ENCODE results near the gene XYLB. TPM values are rescaled to one million over a fixed set of nuclear protein-coding genes. Genes with fewer than 3 reads are reported as not detected.

The XYLB gene
- total RNA-seq, 2 donors from 2014 or later = 7.8 to 49.8 TPM

DNA sequence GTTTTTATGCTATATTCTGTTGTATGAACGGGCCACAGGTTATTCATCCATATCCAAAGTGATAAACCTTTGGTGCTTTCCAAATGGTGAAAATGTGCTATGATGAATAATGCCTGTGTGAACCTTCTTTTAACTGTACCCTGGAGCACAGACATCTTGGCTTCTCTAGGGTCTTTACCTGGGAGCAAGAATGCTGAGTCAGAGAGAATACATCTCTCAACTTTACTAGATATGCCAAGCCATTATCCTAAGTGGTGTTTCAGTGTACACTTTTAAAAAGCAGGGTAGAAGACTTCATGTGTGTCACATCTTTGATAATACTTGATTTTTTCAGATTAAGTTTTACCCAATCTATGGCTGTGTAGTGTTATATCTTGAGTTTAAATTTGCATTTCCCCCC lies 23.5 kb upstream of the XYLB start:
- no peak overlapping the region for H3K27ac ChIP-seq
- no peaks in the 10 kb centered on the region for H3K9me3 ChIP-seq
- H3K27me3 ChIP-seq = no peaks in the 10 kb centered on the region
- no peaks in the 10 kb centered on the region for H3K4me1 ChIP-seq
- no peaks in the 10 kb centered on the region for H3K36me3 ChIP-seq (replicated peaks in 1 of 2; ENCODE audit: insufficient read depth in 1 of 2, low read depth in 2 of 2)
- ATAC-seq (no peak), DNase-seq (no peak)
- no peak for TF ChIP-seq POLR2A (IDR thresholded peaks at IDR 0.05)
- TF ChIP-seq, protein P1, sequence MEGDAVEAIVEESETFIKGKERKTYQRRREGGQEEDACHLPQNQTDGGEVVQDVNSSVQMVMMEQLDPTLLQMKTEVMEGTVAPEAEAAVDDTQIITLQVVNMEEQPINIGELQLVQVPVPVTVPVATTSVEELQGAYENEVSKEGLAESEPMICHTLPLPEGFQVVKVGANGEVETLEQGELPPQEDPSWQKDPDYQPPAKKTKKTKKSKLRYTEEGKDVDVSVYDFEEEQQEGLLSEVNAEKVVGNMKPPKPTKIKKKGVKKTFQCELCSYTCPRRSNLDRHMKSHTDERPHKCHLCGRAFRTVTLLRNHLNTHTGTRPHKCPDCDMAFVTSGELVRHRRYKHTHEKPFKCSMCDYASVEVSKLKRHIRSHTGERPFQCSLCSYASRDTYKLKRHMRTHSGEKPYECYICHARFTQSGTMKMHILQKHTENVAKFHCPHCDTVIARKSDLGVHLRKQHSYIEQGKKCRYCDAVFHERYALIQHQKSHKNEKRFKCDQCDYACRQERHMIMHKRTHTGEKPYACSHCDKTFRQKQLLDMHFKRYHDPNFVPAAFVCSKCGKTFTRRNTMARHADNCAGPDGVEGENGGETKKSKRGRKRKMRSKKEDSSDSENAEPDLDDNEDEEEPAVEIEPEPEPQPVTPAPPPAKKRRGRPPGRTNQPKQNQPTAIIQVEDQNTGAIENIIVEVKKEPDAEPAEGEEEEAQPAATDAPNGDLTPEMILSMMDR (IDR thresholded peaks at IDR 0.05) = no peak
- intact Hi-C loops (cut with DNase I) = no loop called here
- 92 to 93% methylated on average over 1 of the region's 1 CpG for WGBS, 2 donors
- no peak overlapping the region for H3K4me3 ChIP-seq

DNA sequence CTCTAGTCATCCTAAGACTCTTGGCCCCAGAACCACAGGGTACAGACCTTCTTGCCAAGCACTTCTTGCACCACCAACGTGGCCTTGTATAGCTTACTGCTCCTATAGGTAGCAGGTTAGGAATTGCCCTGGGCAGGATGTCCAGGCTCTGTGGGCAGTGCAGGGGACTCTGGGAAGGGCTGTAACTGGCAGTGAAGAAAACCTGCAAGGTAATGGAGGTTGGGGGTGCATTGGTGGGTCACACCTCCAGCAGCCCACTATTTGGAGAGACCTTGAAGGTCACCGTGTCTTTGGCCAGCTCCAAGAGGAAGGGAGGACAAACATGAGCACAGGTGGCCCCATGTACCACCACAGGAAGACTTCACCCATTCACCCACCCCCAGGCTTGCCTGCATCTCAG lies 21.3 kb upstream of the XYLB start:
- WGBS, 2 donors = 58 to 60% methylated on average over 2 of the region's 2 CpGs
- intact Hi-C loops (cut with DNase I) = no loop called here
- H3K27ac ChIP-seq = no peak overlapping the region
- TF ChIP-seq, protein P1 (IDR thresholded peaks at IDR 0.05) = no peak
- TF ChIP-seq POLR2A (IDR thresholded peaks at IDR 0.05) = no peak
- no peaks in the 10 kb centered on the region for H3K9me3 ChIP-seq
- H3K27me3 ChIP-seq = no peaks in the 10 kb centered on the region
- H3K4me3 ChIP-seq = no peak overlapping the region
- no peaks in the 10 kb centered on the region for H3K4me1 ChIP-seq
- DNase-seq = no peak
- H3K36me3 ChIP-seq (replicated peaks in 1 of 2; ENCODE audit: insufficient read depth in 1 of 2, low read depth in 2 of 2) = no peaks in the 10 kb centered on the region
- ATAC-seq = no peak

DNA sequence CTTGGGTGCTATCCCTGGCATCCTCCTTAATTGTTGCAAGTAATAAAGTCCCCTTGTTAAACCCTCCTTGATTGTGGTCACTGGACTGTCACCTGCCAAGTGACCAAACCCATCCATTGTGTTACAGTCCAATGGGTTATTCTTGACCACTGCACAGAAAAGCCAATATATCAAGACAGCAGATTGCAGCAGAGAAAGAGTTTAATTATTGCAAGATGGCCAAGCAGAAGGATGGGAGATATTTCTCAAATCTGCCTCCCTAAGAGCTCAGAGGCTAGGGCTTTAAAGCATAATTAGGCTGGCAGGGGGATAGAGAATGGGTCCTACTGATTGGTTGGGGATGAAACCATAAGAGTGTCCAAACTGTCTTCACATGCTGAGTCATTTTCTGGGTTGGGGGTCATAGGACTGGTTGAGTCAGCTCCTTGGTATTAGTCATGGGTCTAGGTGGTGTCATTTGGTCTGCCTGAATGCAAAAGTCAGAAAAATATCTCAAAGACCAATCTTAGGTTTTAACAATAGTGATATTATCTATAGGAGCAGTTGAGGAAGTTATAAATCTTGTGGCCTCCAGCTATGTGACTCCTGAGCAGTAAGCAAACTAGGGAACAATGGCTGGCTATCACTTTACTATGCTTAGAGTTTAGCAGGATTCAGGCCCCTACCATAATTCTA lies 19.1 kb upstream of the XYLB start:
- no peak overlapping the region for H3K4me3 ChIP-seq
- intact Hi-C loops (cut with DNase I) = no loop called here
- TF ChIP-seq, protein P1 (IDR thresholded peaks at IDR 0.05) = no peak
- no peak for TF ChIP-seq POLR2A (IDR thresholded peaks at IDR 0.05)
- no peak for ATAC-seq
- no peak for DNase-seq
- no peaks in the 10 kb centered on the region for H3K27me3 ChIP-seq
- no peak overlapping the region for H3K27ac ChIP-seq
- no peaks in the 10 kb centered on the region for H3K36me3 ChIP-seq (replicated peaks in 1 of 2; ENCODE audit: insufficient read depth in 1 of 2, low read depth in 2 of 2)
- no peaks in the 10 kb centered on the region for H3K9me3 ChIP-seq
- no peaks in the 10 kb centered on the region for H3K4me1 ChIP-seq

DNA sequence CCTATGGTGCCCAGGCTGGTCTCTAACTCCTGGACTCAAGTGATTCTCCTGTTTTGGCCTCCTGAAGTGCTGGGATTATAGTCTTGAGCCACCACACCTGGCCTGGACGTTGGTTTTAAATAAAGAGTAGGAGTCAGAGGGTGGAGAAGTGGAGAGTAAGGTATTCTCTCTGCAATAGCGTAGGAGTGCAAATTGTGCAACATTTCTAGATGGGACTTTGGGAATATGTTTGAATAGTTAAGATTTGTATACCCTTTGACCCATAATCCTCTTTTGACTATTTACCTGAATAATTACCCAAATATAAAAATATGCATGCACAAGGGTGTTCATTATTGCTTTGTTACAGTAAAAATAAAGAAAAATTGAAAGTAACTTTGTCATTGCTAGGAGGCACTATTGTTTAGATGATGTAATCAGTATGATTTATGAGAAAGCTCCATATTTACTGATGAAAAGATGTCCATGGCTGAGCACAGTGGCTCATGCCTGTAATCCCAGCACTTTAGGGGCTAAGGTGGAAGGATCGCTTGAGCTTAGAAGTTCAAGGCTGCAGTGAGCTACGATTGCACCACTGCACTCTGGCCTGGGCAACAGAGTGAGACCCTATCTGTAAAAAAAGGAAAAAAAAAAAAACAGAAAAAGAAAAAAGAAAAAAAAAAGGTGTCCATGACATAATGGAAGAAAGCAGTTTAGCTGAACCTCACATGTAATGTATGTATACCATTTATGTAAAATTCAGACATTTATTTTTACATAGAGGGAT lies 15.1 kb upstream of the XYLB start:
- 66 to 71% methylated on average over 4 of the region's 4 CpGs for WGBS, 2 donors
- no peaks in the 10 kb centered on the region for H3K9me3 ChIP-seq
- no peak overlapping the region for H3K4me3 ChIP-seq
- TF ChIP-seq, protein P1 (IDR thresholded peaks at IDR 0.05) = no peak
- no peak for TF ChIP-seq POLR2A (IDR thresholded peaks at IDR 0.05)
- ATAC-seq (no peak), DNase-seq (no peak)
- H3K4me1 ChIP-seq = no peaks in the 10 kb centered on the region
- H3K36me3 ChIP-seq (replicated peaks in 1 of 2; ENCODE audit: insufficient read depth in 1 of 2, low read depth in 2 of 2) = no peaks in the 10 kb centered on the region
- no peaks in the 10 kb centered on the region for H3K27me3 ChIP-seq
- no peak overlapping the region for H3K27ac ChIP-seq
- intact Hi-C loops (cut with DNase I) = no loop called here
